KOPT-K1 (cell line): ENCODE results near the gene BET1L.
"Not testable (repeated sequence)": the region's sequence is repeated elsewhere in the genome, so short reads cannot be mapped to it uniquely, and the experiment has no call there.

Source experiments
- H3K27ac ChIP-seq: fragments of 200-600 bp; sonication (generic); 2 replicates; pipeline ENCODE4 v1.5.1; 2016; ENCODE audit warnings: antibody characterized with exemption, mild to moderate bottlenecking, low read depth, low read length; ENCODE audit not compliant: poor library complexity, severe bottlenecking
- H3K36me3 ChIP-seq: fragments of 200-600 bp; sonication (generic); 2 replicates; pipeline ENCODE4 v1.5.1; 2017; ENCODE audit warnings: antibody characterized with exemption, mild to moderate bottlenecking, low read length, moderate library complexity; ENCODE audit not compliant: insufficient read depth
- H3K9me3 ChIP-seq: fragments of 200-600 bp; sonication (generic); 2 replicates; pipeline ENCODE4 v1.5.1; 2017; ENCODE audit warnings: antibody characterized with exemption, low read length, mild to moderate bottlenecking; ENCODE audit not compliant: insufficient read depth, poor library complexity, severe bottlenecking

BET1L gene

GRCh38 chr11:207208-207862 is at the start of gene BET1L, which contains the start of gene RIC8A:
Gene BET1L, minus strand, starts transcription at chr11:207399. Its CDS starts 78 bp downstream, at chr11:207321.
Gene RIC8A, plus strand, starts transcription at chr11:207708. Its CDS starts 1,147 bp downstream, at chr11:208855.
- H3K27ac ChIP-seq, result peak within 1 kb of the TSS; percentile 97
- no peaks in the 10 kb centered on the region for H3K9me3 ChIP-seq
- peaks cover 60% of the 10 kb centered on the region for H3K36me3 ChIP-seq

DNA sequence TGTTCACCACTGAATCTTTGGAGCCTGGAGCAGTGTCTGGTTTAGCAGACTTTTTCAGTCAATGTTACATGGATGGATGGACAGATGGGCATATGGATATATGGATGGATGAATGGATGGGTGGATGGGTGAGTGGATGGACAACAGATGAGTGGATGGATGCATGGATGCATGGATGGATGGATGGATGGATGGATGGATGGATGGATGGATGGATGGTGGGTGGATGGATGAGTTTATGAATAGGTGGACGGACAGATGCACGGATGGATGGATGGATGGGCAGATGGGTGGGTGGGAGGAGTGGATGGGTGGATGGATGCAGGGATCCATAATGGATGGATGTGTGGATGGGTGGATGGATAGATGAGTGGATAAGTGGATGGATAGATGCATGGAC is 48.6 kb upstream of the BET1L start:
- H3K36me3 ChIP-seq, result peaks cover 33% of the 10 kb centered on the region
- H3K27ac ChIP-seq, result no peak overlapping the region
- H3K9me3 ChIP-seq, result no peaks in the 10 kb centered on the region

GRCh38 chr11:255176-255575 is 48.0 kb upstream of the BET1L start:
- Histone ChIP-seq H3K36me3 (peaks cover 39% of the 10 kb centered on the region), H3K9me3 (no peaks in the 10 kb centered on the region), H3K27ac (no peak overlapping the region)

DNA sequence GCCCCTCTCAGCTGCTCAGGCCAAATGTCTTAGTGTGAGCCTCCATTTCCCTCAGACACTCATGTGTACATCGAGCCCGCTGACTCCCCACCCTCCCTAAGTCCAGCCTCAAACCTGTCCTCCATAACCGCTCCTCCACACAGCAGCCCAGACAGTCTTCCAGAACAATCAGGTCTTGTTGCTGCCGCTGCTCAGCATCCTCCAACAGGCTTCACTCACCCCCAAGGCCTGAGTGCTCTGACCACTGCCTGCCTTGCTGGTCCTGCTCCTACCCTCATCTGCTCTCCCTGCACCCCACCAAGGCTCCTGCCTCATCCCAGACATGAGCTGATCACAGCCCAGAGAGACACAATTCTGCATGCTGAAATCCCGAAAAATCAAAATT is 46.7 kb upstream of the BET1L start:
- H3K9me3 ChIP-seq, result no peaks in the 10 kb centered on the region
- peaks cover 51% of the 10 kb centered on the region for H3K36me3 ChIP-seq
- no peak overlapping the region for H3K27ac ChIP-seq

GRCh38 chr11:253160-253885 is 46.1 kb upstream of the BET1L start:
- no peak overlapping the region for H3K27ac ChIP-seq
- peaks cover 57% of the 10 kb centered on the region for H3K36me3 ChIP-seq
- H3K9me3 ChIP-seq, result no peaks in the 10 kb centered on the region

- no peaks in the 10 kb centered on the region for H3K9me3 ChIP-seq
- no peak overlapping the region for H3K27ac ChIP-seq
- H3K36me3 ChIP-seq, result peaks cover 64% of the 10 kb centered on the region
These were observed 45.5 kb upstream of the BET1L start for GRCh38 chr11:252666-253065.

- Histone ChIP-seq H3K27ac (no peak overlapping the region), H3K36me3 (peaks cover 75% of the 10 kb centered on the region), H3K9me3 (no peaks in the 10 kb centered on the region)
These were observed 44.4 kb upstream of the BET1L start for GRCh38 chr11:251550-251949.

DNA sequence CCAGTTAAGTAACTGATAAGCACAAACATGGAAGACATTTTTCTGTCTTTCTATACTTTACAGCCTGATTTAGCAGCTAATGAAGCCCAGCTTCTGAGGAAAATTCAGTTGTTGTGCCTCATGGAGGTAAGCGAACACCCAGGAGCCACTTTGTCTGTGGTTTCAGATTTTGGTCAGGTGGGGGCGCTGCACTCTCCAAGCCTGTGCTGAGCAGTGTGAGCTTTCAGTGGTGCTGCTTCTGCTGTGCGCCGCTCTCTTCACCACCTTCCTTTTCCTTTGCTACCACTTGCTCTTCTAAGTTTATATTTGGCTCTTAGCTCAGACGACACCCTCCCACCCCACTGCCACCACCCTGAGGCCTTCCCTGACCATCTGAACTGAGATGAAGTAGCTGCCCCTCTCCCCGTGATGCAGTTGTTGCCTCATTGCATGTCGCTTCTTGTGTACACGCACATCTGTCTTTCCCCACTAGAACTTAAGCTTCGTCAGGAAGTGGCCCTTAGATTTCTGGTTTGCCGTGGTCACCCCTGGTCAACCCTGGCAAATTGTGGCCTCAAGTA is 43.6 kb upstream of the BET1L start:
- Histone ChIP-seq H3K9me3 (no peaks in the 10 kb centered on the region), H3K27ac (peak overlapping the region; percentile 23), H3K36me3 (peaks cover 82% of the 10 kb centered on the region)

DNA sequence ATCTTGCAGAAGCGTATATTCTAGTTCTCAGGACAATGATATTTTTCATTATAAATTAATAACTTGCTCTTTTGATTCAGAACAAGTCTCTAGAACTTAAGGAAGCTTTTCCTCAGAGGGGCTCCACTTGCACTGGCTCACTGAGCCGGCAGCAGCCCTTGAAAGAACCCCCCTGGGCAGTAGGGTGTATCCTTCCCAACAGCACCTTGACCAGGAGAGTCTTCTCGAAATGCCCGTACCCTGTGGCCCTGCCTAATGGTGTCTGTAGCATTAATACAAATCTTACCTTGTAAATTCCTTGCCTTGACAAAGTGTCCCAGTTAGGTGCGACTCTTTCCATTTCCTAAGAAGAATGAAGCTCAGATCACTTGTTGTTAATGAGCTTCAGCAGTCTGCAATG is 43.1 kb upstream of the BET1L start:
- Histone ChIP-seq H3K27ac (no peak overlapping the region), H3K9me3 (no peaks in the 10 kb centered on the region), H3K36me3 (peaks cover 88% of the 10 kb centered on the region)

DNA sequence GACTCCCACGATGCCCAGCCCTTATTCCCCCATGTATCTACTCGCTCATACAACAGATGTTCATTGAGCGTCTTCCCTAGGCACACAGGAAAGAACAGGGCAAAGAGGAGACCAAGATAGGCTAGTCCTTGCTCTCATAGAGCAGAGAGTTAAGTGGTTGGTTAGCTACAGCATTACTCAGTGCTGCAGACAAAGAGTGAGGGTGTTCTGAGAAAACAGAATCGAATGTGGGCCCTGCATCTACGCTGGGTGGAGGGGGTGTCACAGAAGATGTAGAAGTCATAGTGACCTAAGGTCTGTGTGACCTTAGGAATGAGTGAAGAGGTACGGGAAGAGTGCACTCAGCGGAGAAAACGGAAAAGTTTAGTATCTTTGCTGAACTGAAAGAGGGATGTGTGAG is 41.9 kb upstream of the BET1L start:
- Histone ChIP-seq H3K9me3 (no peaks in the 10 kb centered on the region), H3K36me3 (peaks cover 100% of the 10 kb centered on the region), H3K27ac (no peak overlapping the region)

DNA sequence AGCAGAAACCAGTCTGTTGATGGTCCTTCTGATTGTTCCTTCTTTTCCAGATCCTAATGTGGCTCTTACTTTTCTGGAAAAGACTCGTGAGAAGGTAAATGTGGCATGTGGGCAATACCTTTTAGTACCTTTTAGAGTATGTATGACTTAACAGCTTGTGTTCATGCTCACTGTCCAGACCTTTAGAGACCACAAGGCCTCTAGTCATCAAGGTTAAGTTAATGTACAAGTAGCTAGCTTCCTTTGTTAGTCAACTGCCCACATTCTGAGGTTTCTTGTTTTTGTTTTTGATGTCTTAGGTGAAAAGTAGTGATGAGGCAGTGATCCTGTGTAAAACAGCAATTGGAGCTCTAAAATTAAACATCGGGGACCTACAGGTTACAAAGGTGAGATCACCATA is 37.2 kb upstream of the BET1L start:
- H3K36me3 ChIP-seq, result peaks cover 99% of the 10 kb centered on the region
- H3K27ac ChIP-seq, result no peak overlapping the region
- no peaks in the 10 kb centered on the region for H3K9me3 ChIP-seq

GRCh38 chr11:241634-242033 is 34.4 kb upstream of the BET1L start:
- no peaks in the 10 kb centered on the region for H3K9me3 ChIP-seq
- H3K36me3 ChIP-seq, result peaks cover 83% of the 10 kb centered on the region
- no peak overlapping the region for H3K27ac ChIP-seq

DNA sequence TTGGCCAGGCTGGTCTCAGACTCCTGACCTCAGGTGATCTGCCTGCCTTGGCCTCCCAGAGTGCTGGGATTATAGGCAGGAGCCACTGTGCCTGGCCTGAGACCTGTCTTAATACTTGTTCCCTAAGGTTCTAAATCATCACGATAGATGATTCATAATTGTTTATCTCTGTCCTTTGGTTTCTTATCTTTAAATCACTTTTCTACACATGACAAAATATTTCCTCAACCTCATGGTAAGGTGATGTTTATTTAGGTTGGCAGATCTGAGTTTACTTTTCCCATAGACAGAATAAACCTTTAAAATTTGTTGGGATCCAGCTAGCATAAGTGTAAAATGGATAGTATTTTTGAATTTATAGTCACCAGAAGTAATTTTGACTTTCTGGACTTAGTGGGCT is 33.1 kb upstream of the BET1L start:
- Histone ChIP-seq H3K9me3 (no peaks in the 10 kb centered on the region), H3K36me3 (peaks cover 70% of the 10 kb centered on the region), H3K27ac (no peak overlapping the region)

DNA sequence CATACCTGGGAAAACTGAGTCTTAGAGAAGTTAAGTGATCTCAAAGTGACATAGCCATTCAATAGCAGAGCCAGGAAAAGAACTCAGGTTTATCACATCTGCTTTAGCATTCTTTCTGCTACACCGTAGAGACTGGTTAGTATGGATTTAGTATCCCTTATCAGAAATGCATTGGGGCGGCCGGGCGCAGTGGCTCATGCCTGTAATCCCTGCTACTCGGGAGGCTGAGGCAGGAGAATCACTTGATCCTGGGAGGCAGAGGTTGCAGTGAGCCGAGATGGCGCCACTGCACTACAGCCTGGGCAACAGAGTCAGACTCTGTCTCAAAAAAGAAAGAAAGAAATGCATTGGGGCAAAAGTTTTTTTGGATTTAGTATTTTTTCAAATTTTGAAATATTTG is 31.1 kb upstream of the BET1L start:
- not testable (repeated sequence) for H3K9me3 ChIP-seq

GRCh38 chr11:236774-237767 is 29.9 kb upstream of the BET1L start, which contains the start of gene PSMD13:
Gene PSMD13, plus strand, starts transcription at chr11:236976. Its CDS starts 74 bp downstream, at chr11:237050.
- Histone ChIP-seq H3K36me3 (peaks cover 37% of the 10 kb centered on the region), H3K27ac (peak within 1 kb of the TSS; percentile 85), H3K9me3 (no peaks in the 10 kb centered on the region)

More for the DNA sequence above, 31.1 kb upstream of the BET1L start:
- peaks cover 50% of the 10 kb centered on the region for H3K36me3 ChIP-seq
- H3K27ac ChIP-seq, result not testable (repeated sequence)
